Natural killer cell (primary cell): ENCODE results near the gene C5orf52. TPM values are rescaled to one million over a fixed set of nuclear protein-coding genes. Genes with fewer than 3 reads are reported as not detected.
"Not testable (repeated sequence)": the region's sequence is repeated elsewhere in the genome, so short reads cannot be mapped to it uniquely, and the experiment has no call there.

Experiments used
- ATAC-seq, 3 donors: fragments of 150-1000 bp in 2 of 3; fragments of 200-7000 bp in 1 of 3; cut with Tn5 transposase; 1 replicate in 1 of 3; 2 replicates in 2 of 3; pipeline ENCODE4 v1.10.0; 2021; ENCODE audit warnings: mild to moderate bottlenecking in 2 of 3, moderate library complexity in 2 of 3
- DNase-seq, 2 donors: peaks; one replicate each; pipeline versions ENCODE4 v3.0.0 to v3.0.0-alpha.2; 2013 to 2021; ENCODE audit warnings: mixed read lengths in 1 of 2
- H3K27ac ChIP-seq: one replicate; pipeline ENCODE4 v1.5.1; 2013; ENCODE audit warnings: mild to moderate bottlenecking, low read length
- H3K27me3 ChIP-seq: one replicate; pipeline ENCODE4 v1.6.1; 2013; ENCODE audit warnings: low read length; ENCODE audit not compliant: control insufficient read depth, insufficient read depth
- H3K36me3 ChIP-seq: one replicate; pipeline ENCODE4 v1.6.1; 2013; ENCODE audit warnings: low read length; ENCODE audit not compliant: control insufficient read depth, insufficient read depth
- H3K4me1 ChIP-seq: one replicate; pipeline ENCODE4 v1.6.1; 2013; ENCODE audit warnings: low read length; ENCODE audit not compliant: control insufficient read depth, insufficient read depth
- H3K4me3 ChIP-seq: one replicate; pipeline ENCODE4 v1.5.1; 2013; ENCODE audit warnings: low read length
- H3K9me3 ChIP-seq: one replicate; pipeline ENCODE4 v1.6.1; 2013; ENCODE audit warnings: low read length; ENCODE audit not compliant: control insufficient read depth, insufficient read depth
- H3K27ac Mint-ChIP-seq, 2 donors: one replicate each; pipeline ENCODE4 v1.8.0; 2022; ENCODE audit warnings: mild to moderate bottlenecking in 2 of 2, mixed read lengths in 2 of 2, moderate library complexity in 1 of 2
- H3K27me3 Mint-ChIP-seq, 2 donors: one replicate each; pipeline ENCODE4 v1.8.0; 2022; ENCODE audit warnings: low read depth in 2 of 2, mixed read lengths in 2 of 2
- H3K36me3 Mint-ChIP-seq: one replicate; pipeline ENCODE4 v1.8.0; 2022; ENCODE audit warnings: mixed read lengths
- H3K4me1 Mint-ChIP-seq, 2 donors: one replicate each; pipeline ENCODE4 v1.8.0; 2022; ENCODE audit warnings: mixed read lengths in 2 of 2
- H3K4me3 Mint-ChIP-seq: one replicate; pipeline ENCODE4 v1.8.0; 2022; ENCODE audit warnings: mild to moderate bottlenecking, moderate library complexity, mixed read lengths
- H3K9me3 Mint-ChIP-seq, 2 donors: one replicate each; pipeline ENCODE4 v1.8.0; 2022; ENCODE audit warnings: mixed read lengths in 2 of 2
- WGBS: methylation state at CpG from one replicate; pipeline ENCODE4 v1.1.7; 2013; ENCODE audit warnings: missing lambda C conversion rate; ENCODE audit not compliant: insufficient coverage; 5-methylcytosine and 5-hydroxymethylcytosine counted together
- intact Hi-C: fragments of 100-400 bp; cut with micrococcal nuclease; formaldehyde crosslinking; loops from one replicate; pipeline ENCODE4 v1.14.2; 2022
- total RNA-seq, 4 donors: library from RNA; stranded (reverse); fragments of 120-200 nt in 1 of 4; gene quantifications; one replicate each; pipeline versions ENCODE4 v1.2.3 to v1.2.4, GENCODE V29; 2013 to 2022
- TF ChIP-seq, protein P1 (sequence below): fragments of 200-600 bp; IDR thresholded peaks from one replicate; pipeline ENCODE4 v1.8.0; 2022; ENCODE audit warnings: antibody characterized with exemption

The C5orf52 gene
- total RNA-seq, 3 donors from 2014 or later (not counting 1 experiment from before 2014, with no cell fraction given) = not detected

DNA sequence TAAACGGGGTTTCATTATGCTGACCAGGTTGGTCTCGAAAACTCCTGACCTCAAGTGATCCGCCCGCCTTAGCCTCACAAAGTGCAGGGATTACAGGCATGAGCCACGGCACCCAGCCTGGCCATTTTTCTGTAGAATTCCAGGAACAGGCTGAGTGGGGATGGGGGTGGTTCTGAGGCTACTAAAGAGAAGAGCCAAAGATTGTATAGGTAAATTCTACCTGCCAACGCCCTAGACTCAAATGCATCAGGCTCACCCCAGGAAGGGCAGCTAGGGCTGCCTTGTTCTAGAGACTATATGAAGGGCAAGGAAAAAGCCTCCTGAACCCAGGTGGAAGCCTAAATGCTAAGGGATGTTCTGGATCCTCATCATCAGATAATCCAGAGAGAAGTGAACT lies 1.6 kb upstream of the C5orf52 start:
- peaks cover 24 to 27% of the 10 kb centered on the region in 2 donors for H3K4me1 Mint-ChIP-seq
- ATAC-seq (no peak), DNase-seq (no peak)
- no peak overlapping the region for H3K4me3 ChIP-seq
- no peak overlapping the region for H3K27ac Mint-ChIP-seq
- H3K9me3 Mint-ChIP-seq = no peaks in the 10 kb centered on the region
- peaks cover 21% of the 10 kb centered on the region for H3K27me3 ChIP-seq
- H3K27ac ChIP-seq = no peak overlapping the region
- peaks cover 6% of the 10 kb centered on the region for H3K36me3 Mint-ChIP-seq
- peaks cover 13% of the 10 kb centered on the region for H3K4me1 ChIP-seq
- H3K27me3 Mint-ChIP-seq = peaks cover 45 to 52% of the 10 kb centered on the region in 2 donors
- TF ChIP-seq, protein P1, sequence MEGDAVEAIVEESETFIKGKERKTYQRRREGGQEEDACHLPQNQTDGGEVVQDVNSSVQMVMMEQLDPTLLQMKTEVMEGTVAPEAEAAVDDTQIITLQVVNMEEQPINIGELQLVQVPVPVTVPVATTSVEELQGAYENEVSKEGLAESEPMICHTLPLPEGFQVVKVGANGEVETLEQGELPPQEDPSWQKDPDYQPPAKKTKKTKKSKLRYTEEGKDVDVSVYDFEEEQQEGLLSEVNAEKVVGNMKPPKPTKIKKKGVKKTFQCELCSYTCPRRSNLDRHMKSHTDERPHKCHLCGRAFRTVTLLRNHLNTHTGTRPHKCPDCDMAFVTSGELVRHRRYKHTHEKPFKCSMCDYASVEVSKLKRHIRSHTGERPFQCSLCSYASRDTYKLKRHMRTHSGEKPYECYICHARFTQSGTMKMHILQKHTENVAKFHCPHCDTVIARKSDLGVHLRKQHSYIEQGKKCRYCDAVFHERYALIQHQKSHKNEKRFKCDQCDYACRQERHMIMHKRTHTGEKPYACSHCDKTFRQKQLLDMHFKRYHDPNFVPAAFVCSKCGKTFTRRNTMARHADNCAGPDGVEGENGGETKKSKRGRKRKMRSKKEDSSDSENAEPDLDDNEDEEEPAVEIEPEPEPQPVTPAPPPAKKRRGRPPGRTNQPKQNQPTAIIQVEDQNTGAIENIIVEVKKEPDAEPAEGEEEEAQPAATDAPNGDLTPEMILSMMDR = no peak
- no peaks in the 10 kb centered on the region for H3K9me3 ChIP-seq
- H3K36me3 ChIP-seq = no peaks in the 10 kb centered on the region
- intact Hi-C loops = loop anchor here (5.0 kb wide), 1 partner anchor 73 kb away; the partner anchor contains the start of gene LSM11
- 88% methylated on average over 6 of the region's 6 CpGs for WGBS
- peak overlapping the region; percentile 82 for H3K4me3 Mint-ChIP-seq

DNA sequence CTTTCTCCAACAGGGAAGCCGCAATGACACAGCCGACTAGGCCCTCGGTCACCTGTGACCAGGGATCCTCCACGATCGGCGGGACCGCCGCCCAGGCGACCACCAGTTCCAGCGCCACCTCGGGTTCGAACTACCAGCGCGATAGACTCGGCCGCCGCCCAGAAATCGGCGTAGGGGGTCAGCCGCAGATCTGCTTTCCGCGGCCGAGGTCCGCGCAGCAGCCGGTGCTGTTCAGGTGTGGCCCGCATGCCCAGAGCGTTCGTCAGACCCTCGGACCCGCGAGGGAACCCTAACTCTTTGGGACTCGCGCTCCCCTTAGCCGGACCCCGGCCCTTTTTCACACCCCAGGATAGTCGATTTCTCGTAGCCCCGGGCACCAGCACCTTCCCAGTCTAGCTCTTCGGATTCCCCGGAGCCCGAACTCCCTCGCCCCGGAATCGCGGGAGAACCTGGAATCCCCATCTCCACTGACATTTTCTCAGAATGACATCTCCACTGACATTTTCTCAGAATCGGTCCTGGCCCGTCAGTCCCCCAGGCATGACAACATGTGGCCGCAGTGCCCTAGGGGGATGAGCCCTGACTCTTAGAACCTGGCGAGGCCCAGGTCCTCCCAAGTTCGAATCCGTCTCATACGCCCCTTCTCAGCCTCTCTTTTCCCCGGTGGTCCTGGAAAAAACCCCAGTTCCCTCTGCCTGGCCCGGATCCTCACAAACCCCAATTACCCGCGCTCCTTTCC lies 428 bp downstream of the C5orf52 start:
- H3K4me1 Mint-ChIP-seq = peaks cover 24 to 27% of the 10 kb centered on the region in 2 donors
- peaks cover 43 to 52% of the 10 kb centered on the region in 2 donors for H3K27me3 Mint-ChIP-seq
- WGBS = 32% methylated on average over 55 of the region's 57 CpGs
- DNase-seq (no peak), ATAC-seq (peak in 1 of 3 donors; percentile 8)
- TF ChIP-seq, protein P1 = no peak
- intact Hi-C loops = loop anchor here (5.0 kb wide), 1 partner anchor 71 kb away; the partner anchor contains the start of gene LSM11
- peaks cover 6% of the 10 kb centered on the region for H3K36me3 Mint-ChIP-seq
- Histone ChIP-seq H3K4me1 (peaks cover 13% of the 10 kb centered on the region), H3K27me3 (peaks cover 21% of the 10 kb centered on the region), H3K27ac (no peak overlapping the region), H3K4me3 (peak overlapping the region; percentile 41), H3K36me3 (no peaks in the 10 kb centered on the region), H3K9me3 (no peaks in the 10 kb centered on the region)
- no peaks in the 10 kb centered on the region for H3K9me3 Mint-ChIP-seq
- H3K27ac Mint-ChIP-seq = peak overlapping the region in 1 of 2 donors; percentile 73
- peak overlapping the region; percentile 82 for H3K4me3 Mint-ChIP-seq

DNA sequence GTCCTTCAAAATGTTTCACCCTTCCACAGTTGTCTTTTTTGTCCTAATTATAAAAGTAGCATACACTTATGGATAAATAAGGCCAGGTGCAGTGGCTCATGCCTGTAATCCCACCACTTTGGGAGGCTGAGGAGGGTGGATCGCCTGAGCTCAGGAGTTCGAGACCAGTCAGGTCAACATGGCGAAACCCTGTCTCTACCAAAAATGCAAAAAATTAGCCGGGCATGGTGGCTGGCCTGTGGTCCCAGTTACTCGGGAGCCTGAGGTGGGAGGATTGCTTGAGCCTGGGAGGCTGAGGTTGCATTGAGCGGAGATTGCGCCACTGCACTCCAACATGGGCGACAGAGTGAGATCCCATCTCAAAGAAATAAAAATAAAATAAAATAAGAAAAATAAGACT lies 1.6 kb downstream of the C5orf52 start:
- peaks cover 6% of the 10 kb centered on the region for H3K36me3 Mint-ChIP-seq

DNA sequence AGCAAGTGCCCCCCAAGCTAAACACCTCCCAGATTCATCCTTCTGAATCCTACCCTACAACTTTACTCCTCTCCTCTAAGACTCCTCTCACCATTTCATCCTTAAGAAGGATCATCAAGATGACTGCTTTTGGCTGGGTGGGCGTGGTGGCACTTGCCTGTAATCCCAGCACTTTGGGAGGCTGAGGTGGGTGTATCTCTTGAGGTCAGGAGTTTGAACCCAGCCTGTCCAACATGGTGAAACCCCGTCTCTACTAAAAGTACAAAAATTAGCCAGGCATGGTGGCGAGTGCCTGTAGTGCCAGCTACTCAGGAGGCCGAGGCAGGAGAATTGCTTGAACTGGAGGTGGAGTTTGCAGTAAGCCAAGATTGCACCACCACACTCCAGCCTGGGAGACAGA lies 3.0 kb downstream of the C5orf52 start:
- Mint-ChIP-seq H3K27me3 (peaks cover 35 to 37% of the 10 kb centered on the region in 2 donors), H3K4me1 (peaks cover 24 to 27% of the 10 kb centered on the region in 2 donors)
- not testable (repeated sequence) for H3K27ac Mint-ChIP-seq, H3K4me3 ChIP-seq, H3K4me3 Mint-ChIP-seq, H3K9me3 ChIP-seq, H3K27ac ChIP-seq, ATAC-seq, H3K36me3 ChIP-seq, H3K9me3 Mint-ChIP-seq, H3K36me3 Mint-ChIP-seq, DNase-seq
- intact Hi-C loops = loop anchor here (5.0 kb wide), 1 partner anchor 68 kb away; the partner anchor contains the start of gene LSM11
- Histone ChIP-seq H3K27me3 (peaks cover 21% of the 10 kb centered on the region), H3K4me1 (peaks cover 13% of the 10 kb centered on the region)
- WGBS = 93% methylated on average over 4 of the region's 4 CpGs

More for the DNA sequence above, 1.6 kb downstream of the C5orf52 start:
- intact Hi-C loops = loop anchor here (5.0 kb wide), 1 partner anchor 69 kb away; the partner anchor contains the start of gene LSM11
- no peaks in the 10 kb centered on the region for H3K9me3 Mint-ChIP-seq
- no peak overlapping the region for H3K27ac Mint-ChIP-seq
- Histone ChIP-seq H3K36me3 (no peaks in the 10 kb centered on the region), H3K27ac (no peak overlapping the region), H3K9me3 (no peaks in the 10 kb centered on the region), H3K27me3 (peaks cover 21% of the 10 kb centered on the region), H3K4me3 (no peak overlapping the region), H3K4me1 (peaks cover 13% of the 10 kb centered on the region)
- ATAC-seq = no peak
- no peak for DNase-seq
- TF ChIP-seq, protein P1 = no peak
- no peak overlapping the region for H3K4me3 Mint-ChIP-seq
- 94% methylated on average over 6 of the region's 8 CpGs for WGBS
- peaks cover 24 to 27% of the 10 kb centered on the region in 2 donors for H3K4me1 Mint-ChIP-seq
- peaks cover 43 to 47% of the 10 kb centered on the region in 2 donors for H3K27me3 Mint-ChIP-seq
